SIG-M5 treated with dmso at 0.1 percent for 504 hours (cell line): ENCODE data around the gene COL10A1.
"Not testable (repeated sequence)": the region's sequence is repeated elsewhere in the genome, so short reads cannot be mapped to it uniquely, and the experiment has no call there.

Experiments
- DNase-seq: peaks from one replicate; lab custom pipeline; 2025; ENCODE audit not compliant: unreplicated experiment; lab: John Stamatoyannopoulos, UW

COL10A1 gene

GRCh38 chr6:116127771-116128493 lies 2.0 kb upstream of the COL10A1 start:
- DNase-seq: no peak

GRCh38 chr6:116120430-116120829 lies 5.5 kb downstream of the COL10A1 start:
- no peak for DNase-seq

- no peak for DNase-seq
These were observed 7.3 kb downstream of the COL10A1 start for GRCh38 chr6:116118608-116119007.

- DNase-seq: no peak
These were observed 10.2 kb downstream of the COL10A1 start for GRCh38 chr6:116115781-116116180.

GRCh38 chr6:116113386-116113785 lies 12.5 kb downstream of the COL10A1 start:
- DNase-seq: no peak

- peak; percentile 35 for DNase-seq
These were observed 14.1 kb downstream of the COL10A1 start for GRCh38 chr6:116111552-116112528.

GRCh38 chr6:116108836-116109235 lies 17.1 kb downstream of the COL10A1 start:
- no peak for DNase-seq

GRCh38 chr6:116106146-116106545 lies 19.8 kb downstream of the COL10A1 start:
- DNase-seq: no peak

GRCh38 chr6:116105247-116105646 lies 20.7 kb downstream of the COL10A1 start:
- DNase-seq: no peak

GRCh38 chr6:116104636-116105035 lies 21.3 kb downstream of the COL10A1 start:
- no peak for DNase-seq

GRCh38 chr6:116102873-116103272 lies 23.1 kb downstream of the COL10A1 start:
- peak; percentile 4 for DNase-seq

- no peak for DNase-seq
These were observed 24.1 kb downstream of the COL10A1 start for GRCh38 chr6:116101790-116102189.

GRCh38 chr6:116101302-116101718 lies 24.6 kb downstream of the COL10A1 start:
- DNase-seq: no peak

- peak; percentile 71 for DNase-seq
These were observed 25.3 kb downstream of the COL10A1 start, which contains the start of gene NT5DC1 for GRCh38 chr6:116100419-116101301. NT5DC1 (plus strand) TSS chr6:116100853; CDS start chr6:116100931, 78 bp downstream.

GRCh38 chr6:116099036-116099435 lies 26.9 kb downstream of the COL10A1 start:
- no peak for DNase-seq

- DNase-seq: peak; percentile 16
These were observed 28.7 kb downstream of the COL10A1 start for GRCh38 chr6:116096979-116097816.

GRCh38 chr6:116096048-116096759 lies 29.7 kb downstream of the COL10A1 start:
- not testable (repeated sequence) for DNase-seq

GRCh38 chr6:116094041-116094440 lies 31.9 kb downstream of the COL10A1 start:
- DNase-seq: no peak

- DNase-seq: no peak
These were observed 35.7 kb downstream of the COL10A1 start for GRCh38 chr6:116090251-116090650.
